ENCODE results near the gene ZNF133.
"Not testable (repeated sequence)": the region's sequence is repeated elsewhere in the genome, so short reads cannot be mapped to it uniquely, and the experiment has no call there.

The ZNF133 gene

GRCh38 chr20:18287546-18287914 lies 797 bp upstream of the ZNF133 start:
- no peak for DNase-seq

- DNase-seq: no peak
These were observed 481 bp downstream of the ZNF133 start for GRCh38 chr20:18288749-18289267.

GRCh38 chr20:18289306-18289705 lies 979 bp downstream of the ZNF133 start:
- no peak for DNase-seq

- no peak for DNase-seq
These were observed 11.0 kb downstream of the ZNF133 start for GRCh38 chr20:18299364-18299763.

DNA sequence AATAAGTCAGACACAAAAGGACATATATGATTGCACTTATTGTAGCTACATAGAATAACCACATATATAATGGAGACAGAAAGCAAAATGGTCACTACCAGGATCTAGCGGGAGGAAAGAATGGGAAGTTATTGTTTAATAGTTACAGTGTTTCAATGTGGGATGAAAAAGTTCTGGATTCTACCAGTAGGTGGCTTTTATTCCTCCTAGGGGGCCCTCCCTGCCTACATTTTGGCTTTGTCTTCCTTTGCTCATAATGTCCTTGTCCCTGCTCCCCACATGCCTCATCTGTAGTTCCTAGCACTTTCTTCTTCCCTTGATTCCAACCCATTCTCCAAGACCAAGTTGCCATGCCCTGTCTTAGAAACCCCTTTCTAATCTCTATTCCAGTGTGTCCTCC lies 16.3 kb downstream of the ZNF133 start:
- no peak for DNase-seq

- no peak for DNase-seq
These were observed 19.0 kb downstream of the ZNF133 start for GRCh38 chr20:18307301-18307700.

- no peak for DNase-seq
These were observed 21.7 kb downstream of the ZNF133 start for GRCh38 chr20:18310051-18310450.

GRCh38 chr20:18310592-18310991 lies 22.3 kb downstream of the ZNF133 start:
- no peak for DNase-seq

GRCh38 chr20:18312723-18313122 lies 24.4 kb downstream of the ZNF133 start:
- no peak for DNase-seq

DNA sequence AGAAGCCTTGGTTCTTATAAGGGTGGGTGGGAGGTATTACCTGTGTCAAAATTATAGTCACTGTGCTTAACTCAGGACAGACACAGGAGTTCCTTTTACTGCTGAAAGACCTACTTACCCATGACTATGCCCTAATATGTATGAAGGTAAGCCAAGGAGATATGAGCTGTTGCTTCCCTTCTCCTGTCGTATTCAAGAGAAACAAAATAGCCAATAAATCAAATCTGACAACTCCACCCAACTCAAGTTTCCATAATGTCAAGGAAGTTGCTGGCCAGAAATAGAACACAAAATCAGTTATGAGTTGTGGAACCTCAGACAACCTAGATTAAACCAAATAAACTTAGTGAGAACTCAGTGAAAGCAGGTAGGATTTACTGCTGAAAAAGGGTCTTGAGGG lies 25.1 kb downstream of the ZNF133 start:
- DNase-seq: no peak

- DNase-seq: no peak
These were observed 26.6 kb downstream of the ZNF133 start for GRCh38 chr20:18314786-18315406.

GRCh38 chr20:18316166-18316565 lies 27.8 kb downstream of the ZNF133 start:
- no peak for DNase-seq

GRCh38 chr20:18321316-18321715 lies 33.0 kb downstream of the ZNF133 start:
- DNase-seq: no peak

- DNase-seq: no peak
These were observed 33.9 kb downstream of the ZNF133 start for GRCh38 chr20:18321976-18322950.

DNA sequence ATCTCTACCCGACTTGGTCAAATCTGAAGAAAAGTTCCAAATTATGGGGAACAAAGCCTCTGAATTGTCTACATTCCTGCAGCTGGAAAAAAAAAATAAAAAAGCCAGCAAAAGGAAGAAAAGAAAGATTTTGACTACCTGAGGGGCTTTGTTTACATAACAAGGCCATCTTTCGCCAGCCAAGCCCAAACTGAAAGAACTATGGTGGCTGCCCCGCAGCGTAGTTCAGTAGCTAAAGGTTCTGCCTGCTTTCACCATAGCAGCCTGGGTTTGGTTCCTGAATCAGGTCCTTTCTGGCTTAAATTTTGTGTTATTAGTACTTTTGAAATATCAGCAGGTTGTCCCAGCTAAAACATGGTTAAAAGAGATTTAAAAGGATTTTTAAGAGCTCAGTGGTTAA lies 35.4 kb downstream of the ZNF133 start:
- no peak for DNase-seq

DNA sequence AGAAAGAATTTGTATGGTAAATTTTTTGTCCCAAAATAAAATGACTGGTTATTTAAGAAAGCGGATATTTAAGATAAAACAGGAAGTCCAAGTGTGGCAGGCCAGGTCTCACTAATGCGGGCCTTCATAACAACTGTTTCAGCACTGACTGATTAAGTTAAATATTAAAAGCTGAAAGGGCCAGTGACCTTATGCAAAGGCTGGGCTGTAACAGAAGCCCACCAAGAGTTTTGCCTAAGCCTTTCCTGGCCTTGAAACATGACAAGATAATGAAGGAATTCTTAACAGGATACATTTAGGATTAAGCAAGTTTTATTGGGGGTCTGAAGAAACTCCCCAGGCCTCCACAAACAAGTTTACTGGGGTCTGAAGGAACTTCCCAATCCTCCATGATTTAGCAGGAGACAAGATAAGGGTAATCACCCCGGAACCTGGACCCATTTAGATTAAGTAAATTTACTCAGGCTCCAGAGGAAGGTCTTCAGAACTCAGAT lies 36.3 kb downstream of the ZNF133 start:
- no peak for DNase-seq

GRCh38 chr20:18326990-18327389 lies 38.7 kb downstream of the ZNF133 start:
- no peak for DNase-seq

DNA sequence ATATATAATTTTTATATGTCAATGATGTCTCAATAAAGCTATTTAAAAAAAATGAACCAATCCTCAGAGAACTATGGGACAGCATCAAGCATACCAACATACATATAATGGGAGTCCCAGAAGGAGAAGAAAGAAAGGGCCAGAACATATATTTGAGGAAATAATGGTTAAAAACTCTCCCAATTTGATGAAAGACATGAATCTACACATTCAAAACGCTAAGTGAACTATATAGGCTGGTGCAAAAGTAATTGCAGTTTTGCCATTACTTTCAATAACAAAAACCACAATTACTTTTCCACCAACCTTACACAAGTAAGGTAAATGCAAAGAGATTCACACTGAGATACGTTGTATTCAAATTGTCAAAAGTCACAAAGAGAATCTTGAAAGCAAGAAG lies 43.4 kb downstream of the ZNF133 start:
- DNase-seq: no peak

DNA sequence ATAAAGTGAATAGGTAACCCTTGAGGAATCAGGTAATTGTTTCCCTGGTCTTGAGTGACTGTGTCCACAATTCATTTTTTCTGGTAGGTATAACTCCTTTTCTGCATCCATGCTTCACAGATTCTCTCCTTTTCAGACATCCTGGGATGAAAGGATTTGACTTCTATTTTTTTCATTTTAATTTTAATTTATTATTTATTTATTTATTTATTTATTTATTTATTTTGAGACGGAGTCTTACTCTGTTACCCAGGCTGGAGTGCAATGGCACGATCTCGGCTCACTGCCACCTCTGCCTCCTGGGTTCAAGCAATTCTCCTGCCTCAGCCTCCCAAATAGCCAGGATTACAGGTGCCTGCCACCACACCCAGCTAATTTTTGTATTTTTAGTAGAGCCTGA lies 61.4 kb downstream of the ZNF133 start:
- DNase-seq: not testable (repeated sequence)

DNA sequence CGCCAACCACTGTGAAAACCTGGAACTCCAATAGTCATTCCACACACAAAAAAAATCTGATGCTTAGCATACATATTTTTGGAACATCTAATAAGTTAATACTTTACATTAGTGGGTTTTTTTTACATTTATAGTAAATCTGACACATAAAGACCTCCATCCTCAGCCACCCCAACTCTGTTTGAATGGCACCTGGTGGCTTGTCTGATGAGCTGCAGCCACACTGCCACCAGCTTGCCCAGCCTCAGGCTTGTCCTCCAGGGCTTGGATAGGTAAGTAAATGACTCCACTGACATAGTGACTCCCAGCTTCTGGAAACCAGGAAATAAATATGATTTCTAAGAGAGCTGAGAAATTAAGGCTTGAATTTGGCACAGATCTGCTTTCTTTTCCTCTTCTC lies 71.5 kb downstream of the ZNF133 start:
- no peak for DNase-seq

- no peak for DNase-seq
These were observed 72.3 kb downstream of the ZNF133 start for GRCh38 chr20:18360635-18361034.

- DNase-seq: no peak
These were observed 73.4 kb downstream of the ZNF133 start for GRCh38 chr20:18361678-18362077.

DNA sequence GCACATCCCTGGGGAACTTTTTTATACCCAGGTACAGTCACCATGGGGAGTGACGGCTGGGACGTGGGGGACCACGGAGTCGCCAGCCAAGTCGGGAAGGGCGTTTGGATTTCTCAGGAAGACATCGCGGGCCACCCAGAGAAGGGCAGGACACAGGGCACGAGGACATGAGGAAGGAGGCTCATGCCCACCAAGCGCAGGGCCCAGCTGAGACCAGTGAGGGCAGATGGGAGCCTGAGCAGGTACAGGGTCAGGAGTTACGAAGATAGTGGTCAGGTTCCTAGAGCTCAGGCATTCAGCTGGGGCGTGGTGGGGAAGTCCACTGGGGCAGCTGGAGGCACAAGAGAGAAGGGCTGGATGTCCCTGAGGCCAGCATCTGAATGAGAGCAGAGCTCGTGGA lies 74.6 kb downstream of the ZNF133 start:
- DNase-seq: no peak

DNA sequence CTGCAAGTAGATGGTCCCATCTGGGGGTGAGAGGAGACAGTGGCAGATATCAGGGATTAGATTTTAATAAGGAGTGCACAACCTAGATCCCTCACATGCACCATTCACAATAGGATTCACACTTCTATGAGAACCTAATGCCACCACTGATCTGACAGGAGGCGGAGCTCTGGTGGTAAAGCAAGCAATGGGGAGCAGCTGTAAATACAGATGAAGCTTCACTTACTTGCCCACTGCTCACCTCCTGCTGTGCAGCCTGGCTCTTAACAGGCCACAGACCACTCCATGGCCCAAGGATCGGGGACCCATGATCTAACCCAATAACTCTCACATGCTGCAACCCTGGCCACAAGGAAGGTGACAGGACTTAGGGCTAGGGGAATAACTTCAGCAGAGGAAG lies 75.4 kb downstream of the ZNF133 start:
- no peak for DNase-seq
